H1 (cell line): Measurements from ENCODE around the gene PALM. TPM values are rescaled to one million over a fixed set of nuclear protein-coding genes. Genes with fewer than 3 reads are reported as not detected.

Source experiments
- CTCF ChIA-PET: fragments of 300-600 bp; sonication (Branson Sonifier 250); formaldehyde crosslinking; loops from one replicate; lab custom pipeline; 2021; ENCODE audit not compliant: partially characterized antibody; lab: Charles Lee
- POLR2A ChIA-PET: fragments of 300-600 bp; sonication (Branson Sonifier 250); formaldehyde crosslinking; loops from one replicate; lab custom pipeline; 2021; ENCODE audit warnings: inconsistent platforms; ENCODE audit not compliant: partially characterized antibody; lab: Charles Lee
- DNase-seq, 2 experiments: peaks; one replicate each; pipeline versions ENCODE4 v3.0.0 to v3.0.0-alpha.2; 2010 to 2022; ENCODE audit warnings: low spot score in 2 of 2, low read depth in 1 of 2, mixed read lengths in 1 of 2
- FAIRE-seq: peaks from 2 replicates; lab custom pipeline; 2011; peaks lifted over from hg19 to GRCh38; lab: Jason Lieb, UNC
- H2AFZ ChIP-seq: 2 replicates; pipeline ENCODE4 v1.8.1; 2012; ENCODE audit warnings: low read length, inconsistent platforms
- H2AK5ac ChIP-seq: 2 replicates; pipeline ENCODE4 v1.6.1; 2013; ENCODE audit warnings: low read depth, low read length
- H2BK120ac ChIP-seq: replicated peaks from 2 replicates; pipeline ENCODE3; 2013; ENCODE audit warnings: low read depth, low read length, inconsistent platforms
- H2BK12ac ChIP-seq: 2 replicates; pipeline ENCODE4 v1.6.1; 2013; ENCODE audit warnings: low read depth, low read length
- H2BK15ac ChIP-seq: 2 replicates; pipeline ENCODE4 v1.6.1; 2013; ENCODE audit warnings: low read length
- H2BK20ac ChIP-seq: 2 replicates; pipeline ENCODE4 v1.6.1; 2013; ENCODE audit warnings: low read length
- H2BK5ac ChIP-seq: 2 replicates; pipeline ENCODE4 v1.6.1; 2013; ENCODE audit warnings: low read depth, low read length
- H3K14ac ChIP-seq: 2 replicates; pipeline ENCODE4 v1.6.1; 2013; ENCODE audit warnings: inconsistent platforms; ENCODE audit not compliant: insufficient read length
- H3K18ac ChIP-seq: 2 replicates; pipeline ENCODE4 v1.6.1; 2013; ENCODE audit warnings: low read length; ENCODE audit errors: extremely low read depth
- H3K23ac ChIP-seq: 2 replicates; pipeline ENCODE4 v1.6.1; 2013; ENCODE audit warnings: inconsistent platforms; ENCODE audit not compliant: insufficient read length
- H3K23me2 ChIP-seq: 2 replicates; pipeline ENCODE4 v1.6.1; 2013; ENCODE audit warnings: low read depth, low read length
- H3K27ac ChIP-seq: 2 replicates; pipeline ENCODE4 v1.6.1; 2011; ENCODE audit warnings: low read depth, low read length, inconsistent platforms
- H3K27me3 ChIP-seq, 4 experiments: replicated peaks in 1 of 4; 1 replicate in 1 of 4; 2 replicates in 3 of 4; pipeline versions ENCODE4 v1.6.1 to v1.8.1; 2011 to 2013; ENCODE audit warnings: low read length in 3 of 4, mild to moderate bottlenecking in 3 of 4, inconsistent platforms in 2 of 4, mixed read lengths in 2 of 4, moderate library complexity in 1 of 4; ENCODE audit not compliant: control insufficient read depth in 3 of 4, insufficient read depth in 3 of 4; ENCODE audit errors: extremely low read depth in 1 of 4
- H3K36me3 ChIP-seq, 4 experiments: 2 replicates each; pipeline versions ENCODE4 v1.6.1 to v1.8.1; 2011 to 2013; ENCODE audit warnings: mild to moderate bottlenecking in 4 of 4, low read length in 3 of 4, moderate library complexity in 2 of 4, control low read depth in 1 of 4, inconsistent platforms in 1 of 4; ENCODE audit not compliant: insufficient read depth in 4 of 4, control insufficient read depth in 2 of 4
- H3K4ac ChIP-seq: replicated peaks from 2 replicates; pipeline ENCODE3; 2013; ENCODE audit warnings: low read length, low read depth, mixed read lengths, inconsistent platforms; ENCODE audit not compliant: insufficient read length
- H3K4me1 ChIP-seq, 4 experiments: replicated peaks in 1 of 4; 1 replicate in 1 of 4; 2 replicates in 3 of 4; pipeline versions ENCODE4 v1.6.1 to v1.8.1; 2011 to 2013; ENCODE audit warnings: low read length in 3 of 4, inconsistent platforms in 2 of 4, mixed read lengths in 1 of 4; ENCODE audit not compliant: insufficient read depth in 4 of 4, control insufficient read depth in 3 of 4
- H3K4me2 ChIP-seq, 2 experiments: 2 replicates each; pipeline versions ENCODE4 v1.6.1 to v1.8.1; 2011 to 2013; ENCODE audit warnings: low read depth in 2 of 2, low read length in 2 of 2, control low read depth in 1 of 2, inconsistent platforms in 1 of 2, mild to moderate bottlenecking in 1 of 2; ENCODE audit not compliant: insufficient read depth in 1 of 2
- H3K4me3 ChIP-seq, 4 experiments: fragments of 200-600, 300-600 bp in 1 of 4; sonication (generic), shearing (Covaris generic), sonication (Bioruptor Twin) in 1 of 4; 2 replicates each; pipeline versions ENCODE4 v1.5.1 to v1.8.1; 2011 to 2016; ENCODE audit warnings: low read length in 4 of 4, low read depth in 3 of 4, control low read depth in 2 of 4, inconsistent platforms in 2 of 4, mild to moderate bottlenecking in 2 of 4, mixed read lengths in 1 of 4, moderate library complexity in 1 of 4; ENCODE audit not compliant: insufficient read depth in 2 of 4; ENCODE audit errors: extremely low read depth in 1 of 4
- H3K56ac ChIP-seq: replicated peaks from 2 replicates; pipeline ENCODE3; 2013; ENCODE audit warnings: low read depth, mild to moderate bottlenecking, mixed read lengths, low read length, inconsistent platforms; ENCODE audit not compliant: insufficient read length
- H3K79me1 ChIP-seq: 2 replicates; pipeline ENCODE4 v1.6.1; 2013; ENCODE audit warnings: low read depth, low read length, control low read depth
- H3K79me2 ChIP-seq, 2 experiments: 2 replicates each; pipeline versions ENCODE4 v1.6.1 to v1.8.1; 2012 to 2013; ENCODE audit warnings: low read length in 2 of 2, mild to moderate bottlenecking in 2 of 2, inconsistent platforms in 1 of 2; ENCODE audit not compliant: insufficient read depth in 2 of 2, control insufficient read depth in 1 of 2
- H3K9ac ChIP-seq, 4 experiments: replicated peaks in 1 of 4; 1 replicate in 1 of 4; 2 replicates in 3 of 4; pipeline versions ENCODE4 v1.6.1 to v1.8.1; 2011 to 2013; ENCODE audit warnings: low read depth in 3 of 4, low read length in 3 of 4, control low read depth in 2 of 4, mild to moderate bottlenecking in 2 of 4, moderate library complexity in 2 of 4, inconsistent platforms in 1 of 4; ENCODE audit errors: extremely low read depth in 1 of 4
- H3K9me3 ChIP-seq, 2 experiments: 2 replicates each; pipeline versions ENCODE4 v1.6.1 to v1.8.1; 2012 to 2013; ENCODE audit warnings: mild to moderate bottlenecking in 2 of 2, moderate library complexity in 2 of 2, control low read depth in 1 of 2, inconsistent platforms in 1 of 2, low read depth in 1 of 2, low read length in 1 of 2, mixed read lengths in 1 of 2; ENCODE audit not compliant: insufficient read depth in 2 of 2
- H4K20me1 ChIP-seq, 2 experiments: replicated peaks in 1 of 2; 2 replicates each; pipeline versions ENCODE3 to v1.8.1; 2011 to 2013; ENCODE audit warnings: inconsistent platforms in 2 of 2, low read length in 2 of 2, mild to moderate bottlenecking in 1 of 2; ENCODE audit not compliant: insufficient read depth in 2 of 2, control insufficient read depth in 1 of 2
- H4K5ac ChIP-seq: 2 replicates; pipeline ENCODE4 v1.6.1; 2013; ENCODE audit warnings: low read length, low read depth, mixed read lengths, inconsistent platforms; ENCODE audit not compliant: insufficient read length
- H4K8ac ChIP-seq: 2 replicates; pipeline ENCODE4 v1.8.0; 2013; ENCODE audit warnings: mild to moderate bottlenecking, moderate library complexity, low read length, inconsistent platforms; ENCODE audit not compliant: insufficient read depth; ENCODE audit errors: extremely low read depth
- H4K91ac ChIP-seq: replicated peaks from 2 replicates; pipeline ENCODE3; 2013; ENCODE audit warnings: low read length, mixed read lengths, inconsistent platforms; ENCODE audit not compliant: insufficient read length
- BRCA1 ChIP-seq: IDR thresholded peaks from 2 replicates; pipeline ENCODE4 v1.6.1; 2012; ENCODE audit warnings: low read depth, low read length, improper control_type of control experiment
- EGR1 ChIP-seq: IDR thresholded peaks from 2 replicates; pipeline ENCODE4 v1.6.1; 2011; ENCODE audit warnings: low read depth, low read length, borderline replicate concordance
- HDAC6 ChIP-seq: IDR thresholded peaks from one replicate; pipeline ENCODE4 v1.7.1; 2012; ENCODE audit warnings: low read depth, mild to moderate bottlenecking, inconsistent platforms, low read length, moderate library complexity
- JUN ChIP-seq: IDR thresholded peaks from 2 replicates; pipeline ENCODE4 v1.6.1; 2011; ENCODE audit warnings: low read depth, mild to moderate bottlenecking, improper control_type of control experiment, low read length
- NANOG ChIP-seq: IDR thresholded peaks from 2 replicates; pipeline ENCODE4 v1.6.1; 2011; ENCODE audit warnings: low read length, low read depth, mild to moderate bottlenecking, inconsistent platforms; ENCODE audit not compliant: insufficient read depth, poor library complexity, severe bottlenecking
- RBBP5 ChIP-seq: IDR thresholded peaks from 2 replicates; pipeline ENCODE4 v1.7.1; 2012; ENCODE audit warnings: low read depth, mild to moderate bottlenecking, inconsistent platforms, low read length, moderate library complexity, borderline replicate concordance
- SIN3A ChIP-seq, 2 experiments: IDR thresholded peaks in 1 of 2; conservative IDR thresholded peaks in 1 of 2; 2 replicates each; pipeline ENCODE4 v1.6.1; 2011 to 2012; ENCODE audit warnings: low read length in 2 of 2, improper control_type of control experiment in 1 of 2, low read depth in 1 of 2, mild to moderate bottlenecking in 1 of 2
- SP2 ChIP-seq: IDR thresholded peaks from 2 replicates; pipeline ENCODE4 v1.6.1; 2012; ENCODE audit warnings: mild to moderate bottlenecking, low read length, inconsistent platforms
- TBP ChIP-seq: IDR thresholded peaks from 2 replicates; pipeline ENCODE4 v1.6.1; 2011; ENCODE audit warnings: low read depth, low read length, improper control_type of control experiment
- ZNF274 ChIP-seq: IDR thresholded peaks from 2 replicates; pipeline ENCODE4 v1.7.0; 2012; ENCODE audit warnings: low read length, borderline replicate concordance; ENCODE audit errors: extremely low read depth
- WGBS, 2 experiments: shearing (Covaris generic) in 1 of 2; methylation state at CpG; one replicate each; pipeline versions ENCODE4 v1.1.6 to v1.1.7; 2013 to 2015; ENCODE audit warnings: low lambda C conversion rate in 2 of 2, mixed read lengths in 2 of 2, inconsistent platforms in 1 of 2, low coverage in 1 of 2, missing lambda C conversion rate in 1 of 2; ENCODE audit not compliant: insufficient replicate concordance in 2 of 2, insufficient coverage in 1 of 2, insufficient read length in 1 of 2; ENCODE audit errors: extremely low coverage in 1 of 2, missing lambda C conversion rate in 1 of 2; 5-methylcytosine and 5-hydroxymethylcytosine counted together
- polyA plus RNA-seq, 7 experiments: library from polyadenylated mRNA; depleted of rRNA in 3 of 7; stranded (reverse) in 5 of 7; unstranded in 2 of 7; fragments of >200 nt in 5 of 7; fragments of 200-250 nt in 2 of 7; gene quantifications; 1 replicate in 5 of 7; 2 replicates in 1 of 7; 4 replicates in 1 of 7; pipeline versions ENCODE4 v1.2.1 to v1.2.3, GENCODE V29; 2011 to 2013; ENCODE audit warnings: missing spikeins in 2 of 7, mixed read lengths in 2 of 7
- total RNA-seq: library from RNA; stranded (reverse); fragmentation: NEBNext Ultra II Directional; extraction: Animal tissue kit (Norgen Biotek cat#: 25700); gene quantifications from 2 replicates; pipeline ENCODE4 v1.2.1, GENCODE V29; 2021

The PALM gene
- total and polyA plus RNA-seq, 2 of the 8 experiments (the other 6 are each of a cell fraction or from before 2014, with no cell fraction given), result 5.7 to 16.5 TPM

DNA sequence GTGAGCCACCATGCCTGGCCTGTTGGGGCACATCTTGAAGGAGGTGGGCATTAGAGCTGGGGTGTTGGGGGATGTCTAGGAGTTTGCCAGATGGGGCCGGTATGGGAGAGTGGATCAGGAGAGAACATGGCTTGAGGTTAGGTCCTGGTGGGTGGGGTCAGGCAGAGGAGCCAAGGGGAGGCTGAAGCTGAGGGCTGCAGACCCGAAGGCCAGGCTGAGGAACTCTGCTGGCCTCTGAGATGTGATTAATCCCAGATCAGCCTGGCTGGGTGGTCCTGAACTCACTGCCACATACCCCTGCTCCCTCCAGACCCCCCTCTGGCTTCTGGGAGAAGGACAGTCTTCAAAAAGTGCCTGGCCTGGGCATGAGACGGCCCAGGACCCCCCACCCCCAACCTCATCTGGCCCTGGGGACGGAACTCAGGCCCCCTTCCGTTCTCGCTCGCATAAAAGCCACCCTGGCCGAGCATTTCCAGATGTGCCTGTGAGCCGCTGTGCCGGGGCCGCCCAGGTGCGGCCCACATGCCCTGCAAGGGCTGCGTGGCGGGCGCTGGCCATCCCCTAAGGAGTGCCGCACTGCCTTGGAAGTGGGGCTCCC is 29.8 kb upstream of the PALM start:
- no peak overlapping the region for H4K91ac ChIP-seq
- H3K4me3 ChIP-seq, result peak overlapping the region in 2 of 4 experiments; percentile 57 to 97; a peak in 4 of 8 replicates
- H3K23me2 ChIP-seq, result peaks cover 6% of the 10 kb centered on the region; the same call in 1 of the 2 replicates
- H2BK5ac ChIP-seq, result no peak overlapping the region
- H3K27me3 ChIP-seq, result peaks cover 0 to 22% (median 10%) of the 10 kb centered on the region in 4 experiments; a peak in 5 of 7 replicates
- peaks cover 0 to 7% of the 10 kb centered on the region in 2 experiments for H4K20me1 ChIP-seq
- peaks cover 0 to 10% (median 1%) of the 10 kb centered on the region in 4 experiments; a peak in 4 of 7 replicates for H3K4me1 ChIP-seq
- no peaks in the 10 kb centered on the region for H3K36me3 ChIP-seq
- H3K4ac ChIP-seq, result no peak overlapping the region
- 0 out of 2 replicates have a peak, but pooled peaks cover 3% of the 10 kb centered on the region for H3K79me1 ChIP-seq
- WGBS, 2 experiments, result 86% methylated on average over 14 of the region's 16 CpGs; no CpG with 5 or more reads in 1 of the 2 experiments
- no peak overlapping the region for H3K23ac ChIP-seq
- H2AFZ ChIP-seq, result no peak overlapping the region
- H2BK120ac ChIP-seq, result no peak overlapping the region
- H3K56ac ChIP-seq, result no peak overlapping the region
- no peak overlapping the region for H3K27ac ChIP-seq
- FAIRE-seq (no peak), DNase-seq (no peak)
- ChIA-PET CTCF (interaction anchor here (1.0 to 1.8 kb wide), 6 partner anchors 9 to 59 kb away, joined by 3 to 16 read pairs (median 4); no protein-coding TSS in a partner anchor), POLR2A (interaction anchor here (1.1 to 2.4 kb wide), 4 partner anchors 11 to 34 kb away, joined by 3 to 11 read pairs (median 5); partner anchors contain the start of gene PALM)
- H3K9ac ChIP-seq, result no peak overlapping the region
- no peak overlapping the region for H3K14ac ChIP-seq
- H3K79me2 ChIP-seq, result no peaks in the 10 kb centered on the region
- no peak overlapping the region for H2BK20ac ChIP-seq
- H3K4me2 ChIP-seq, result peak overlapping the region; percentile 43 to 80; a peak in 3 of 4 replicates
- no peaks in the 10 kb centered on the region for H3K9me3 ChIP-seq
- no peak overlapping the region for H4K8ac ChIP-seq
- no peak overlapping the region for H3K18ac ChIP-seq
- H4K5ac ChIP-seq, result no peak overlapping the region
- no peak overlapping the region for H2BK12ac ChIP-seq
- no peak overlapping the region for H2BK15ac ChIP-seq
- no peak overlapping the region for H2AK5ac ChIP-seq
- no peak for TF ChIP-seq JUN
- TF ChIP-seq EGR1, result no peak
- TF ChIP-seq SIN3A (conservative IDR thresholded peaks at IDR 0.05 in 1 of 2, IDR thresholded peaks at IDR 0.05 in 1 of 2; ENCODE audit: low read depth in 1 of 2, low read length in 2 of 2), result no peak
- no peak for TF ChIP-seq RBBP5
- no peak for TF ChIP-seq HDAC6
- no peak for TF ChIP-seq TBP
- no peak for TF ChIP-seq SP2
- no peak for TF ChIP-seq BRCA1
- TF ChIP-seq NANOG, result no peak
- TF ChIP-seq ZNF274, result no peak
